ENCODE data around the gene ABRAXAS1.

The ABRAXAS1 gene

DNA sequence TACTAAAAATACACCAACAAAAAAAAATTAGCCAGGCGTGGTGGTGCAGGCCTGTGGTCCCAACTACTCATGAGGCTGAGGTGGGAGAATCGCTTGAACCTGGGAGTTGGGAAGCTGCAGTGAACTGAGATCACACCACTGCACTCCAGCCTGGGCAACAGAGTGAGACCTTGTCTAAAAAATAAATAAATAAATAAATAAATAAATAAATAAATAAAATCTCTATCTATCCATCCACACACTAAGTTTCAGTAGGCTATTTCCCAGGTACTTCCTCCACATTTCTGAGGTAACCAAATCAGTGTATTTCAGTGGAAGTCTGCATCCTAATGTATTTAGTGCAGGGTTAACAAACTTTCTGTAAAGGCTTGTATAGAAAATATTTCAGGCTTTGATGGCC, 10.9 kb downstream of the ABRAXAS1 start:
- TF ChIP-seq, protein P1, sequence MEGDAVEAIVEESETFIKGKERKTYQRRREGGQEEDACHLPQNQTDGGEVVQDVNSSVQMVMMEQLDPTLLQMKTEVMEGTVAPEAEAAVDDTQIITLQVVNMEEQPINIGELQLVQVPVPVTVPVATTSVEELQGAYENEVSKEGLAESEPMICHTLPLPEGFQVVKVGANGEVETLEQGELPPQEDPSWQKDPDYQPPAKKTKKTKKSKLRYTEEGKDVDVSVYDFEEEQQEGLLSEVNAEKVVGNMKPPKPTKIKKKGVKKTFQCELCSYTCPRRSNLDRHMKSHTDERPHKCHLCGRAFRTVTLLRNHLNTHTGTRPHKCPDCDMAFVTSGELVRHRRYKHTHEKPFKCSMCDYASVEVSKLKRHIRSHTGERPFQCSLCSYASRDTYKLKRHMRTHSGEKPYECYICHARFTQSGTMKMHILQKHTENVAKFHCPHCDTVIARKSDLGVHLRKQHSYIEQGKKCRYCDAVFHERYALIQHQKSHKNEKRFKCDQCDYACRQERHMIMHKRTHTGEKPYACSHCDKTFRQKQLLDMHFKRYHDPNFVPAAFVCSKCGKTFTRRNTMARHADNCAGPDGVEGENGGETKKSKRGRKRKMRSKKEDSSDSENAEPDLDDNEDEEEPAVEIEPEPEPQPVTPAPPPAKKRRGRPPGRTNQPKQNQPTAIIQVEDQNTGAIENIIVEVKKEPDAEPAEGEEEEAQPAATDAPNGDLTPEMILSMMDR (conservative IDR thresholded peaks at IDR 0.05): no peak
- no peak overlapping the region for H3K27ac ChIP-seq

DNA sequence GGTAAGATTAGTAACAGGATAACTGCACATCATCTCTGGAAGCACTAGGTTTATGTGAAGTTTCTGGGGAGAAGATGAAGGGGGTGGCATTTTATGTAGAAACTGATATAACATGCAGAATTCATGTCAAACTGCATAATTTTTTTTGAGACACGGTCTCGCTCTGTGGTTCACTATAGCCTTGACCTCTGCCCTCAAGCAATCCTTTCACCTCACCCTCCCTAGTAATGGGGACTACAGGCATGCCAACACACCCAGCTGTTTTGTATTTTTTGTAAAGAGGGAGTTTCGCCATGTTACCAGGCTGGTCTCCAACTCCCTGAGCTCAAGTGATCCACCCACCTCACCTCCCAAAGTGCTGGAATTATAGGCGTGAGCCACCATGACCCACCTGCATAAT, 11.5 kb downstream of the ABRAXAS1 start:
- TF ChIP-seq, protein P1 (conservative IDR thresholded peaks at IDR 0.05): no peak
- no peak overlapping the region for H3K27ac ChIP-seq

DNA sequence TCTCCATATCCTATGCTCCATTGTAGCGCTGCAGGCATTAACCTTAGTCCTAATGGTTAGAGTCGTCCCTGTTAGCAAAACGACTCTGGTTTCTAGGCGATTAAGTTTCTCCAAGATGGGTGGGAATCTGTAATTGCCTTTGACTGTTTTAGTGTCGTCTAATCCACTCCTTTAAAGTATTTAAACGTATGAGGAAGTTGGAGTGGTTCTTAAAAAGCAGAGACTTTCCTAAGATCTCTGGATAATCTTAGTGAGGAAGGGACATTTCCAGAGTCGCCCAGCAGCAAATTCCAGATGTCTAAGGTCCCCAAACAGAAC, 28.8 kb downstream of the ABRAXAS1 start:
- peak overlapping the region; percentile 89 for H3K27ac ChIP-seq
- TF ChIP-seq, protein P1 (conservative IDR thresholded peaks at IDR 0.05): no peak

DNA sequence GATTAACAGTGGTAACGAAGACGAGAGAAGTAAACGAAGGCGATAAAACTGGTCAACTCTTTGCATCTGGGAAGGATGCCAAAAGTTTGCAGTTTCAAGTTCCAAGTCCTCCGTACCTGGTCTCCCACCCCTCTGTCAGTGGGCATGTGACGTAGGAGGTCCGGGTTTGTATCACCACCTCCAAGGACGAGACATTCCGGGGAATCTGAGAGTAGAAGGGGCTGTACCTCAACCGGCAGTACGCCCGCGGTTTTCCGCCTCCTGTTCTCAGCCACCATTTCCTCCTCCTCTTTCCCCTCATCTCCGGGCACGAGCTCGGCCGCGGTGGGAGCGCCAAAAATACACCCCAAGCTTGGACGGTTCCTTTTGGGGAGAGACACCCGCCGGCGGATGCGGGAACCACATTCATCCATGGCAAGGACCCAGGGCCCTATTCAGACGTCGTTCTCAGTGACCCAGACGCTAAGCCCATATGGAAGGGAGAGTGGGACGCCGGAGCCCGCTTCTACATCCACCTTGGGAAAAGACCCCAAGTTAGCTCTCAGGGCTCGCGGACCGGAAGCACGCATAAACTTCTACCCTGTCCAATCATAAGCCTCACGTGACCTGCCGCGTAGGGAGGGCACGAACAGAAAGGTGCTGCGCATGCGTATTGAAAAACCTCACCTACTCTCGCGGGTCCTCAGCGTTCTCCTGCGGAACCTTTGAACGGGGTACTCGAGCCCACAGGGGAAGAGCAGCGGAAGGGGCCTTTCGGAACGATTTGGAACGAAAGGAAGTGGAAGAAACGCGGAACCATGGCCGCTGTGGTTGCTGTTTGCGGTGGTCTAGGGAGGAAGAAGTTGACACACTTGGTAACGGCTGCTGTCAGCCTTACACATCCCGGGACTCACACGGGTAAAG, 29.4 kb downstream of the ABRAXAS1 start, which contains the start of the genes HELQ and MRPS18C:
TSS of gene HELQ (minus strand) at position 543 of the 903 bp plus-strand sequence. CDS start at position 413, 130 bp downstream.
TSS of gene MRPS18C (plus strand) at position 778 of the 903 bp plus-strand sequence. CDS start at position 798, 20 bp downstream.
- TF ChIP-seq, protein P1 (conservative IDR thresholded peaks at IDR 0.05): peak; percentile 13; the same call in 1 of the 2 replicates
- H3K27ac ChIP-seq: peak within 1 kb of the TSS; percentile 89

DNA sequence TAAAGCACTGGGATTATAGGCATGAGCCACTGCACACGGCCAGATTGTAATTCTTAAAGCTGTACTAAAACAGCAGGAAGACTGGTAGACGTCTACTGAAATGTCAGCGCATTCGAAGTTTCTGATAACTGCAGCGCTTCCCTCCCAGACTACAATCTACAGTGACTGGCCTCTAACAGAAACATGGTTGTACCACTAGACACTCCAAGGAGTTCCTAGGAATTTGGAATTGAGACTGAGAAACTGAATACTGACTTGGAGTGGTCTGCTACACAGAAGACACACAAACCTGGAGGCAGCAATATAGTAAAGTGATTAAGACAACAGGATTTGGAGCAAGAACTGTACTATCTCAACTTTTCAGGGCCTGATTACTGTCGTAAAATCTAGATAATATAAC, 30.2 kb downstream of the ABRAXAS1 start:
- TF ChIP-seq, protein P1 (conservative IDR thresholded peaks at IDR 0.05): no peak
- H3K27ac ChIP-seq: peak overlapping the region; percentile 89

DNA sequence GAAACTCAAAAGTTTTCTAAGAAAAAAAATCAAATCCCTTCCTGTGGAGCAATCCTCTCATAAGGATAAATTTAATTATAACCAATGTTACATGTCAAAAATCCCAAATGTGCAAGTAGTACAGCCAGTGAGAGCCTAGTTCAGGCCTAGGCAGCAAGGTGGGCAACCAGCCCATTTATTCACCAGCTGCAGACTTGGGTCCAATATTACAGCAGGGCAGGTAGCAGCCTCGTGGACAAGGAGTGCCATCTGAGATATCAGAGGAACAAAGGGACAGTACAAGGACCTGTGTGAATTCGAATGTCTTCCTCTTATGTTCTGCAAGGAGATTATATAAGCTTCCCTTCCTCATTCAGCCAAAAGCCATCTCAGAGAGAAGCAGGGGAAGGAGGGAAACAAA, 35.9 kb downstream of the ABRAXAS1 start:
- TF ChIP-seq, protein P1 (conservative IDR thresholded peaks at IDR 0.05): no peak
- H3K27ac ChIP-seq: no peak overlapping the region; the same call in 1 of the 2 replicates

DNA sequence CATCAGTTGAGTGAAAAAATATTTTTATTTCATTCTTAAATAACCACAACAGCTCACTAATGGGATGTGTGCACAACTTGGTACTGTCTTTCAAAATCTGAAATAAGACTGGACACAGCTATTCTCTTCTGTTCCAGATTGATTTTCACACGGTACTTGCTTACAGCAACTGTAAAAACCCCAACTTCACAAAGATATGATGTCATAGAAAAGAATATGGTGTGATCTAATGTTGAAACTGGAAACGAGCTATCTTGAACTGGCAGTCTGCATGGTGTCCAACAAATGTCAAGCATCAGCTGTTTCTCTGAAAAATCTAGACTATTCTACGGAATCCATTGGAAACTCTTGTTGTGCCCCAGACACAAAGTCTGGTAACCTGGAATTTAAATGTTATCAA, 44.0 kb downstream of the ABRAXAS1 start:
- H3K27ac ChIP-seq: no peak overlapping the region
- TF ChIP-seq, protein P1 (conservative IDR thresholded peaks at IDR 0.05): no peak
